H9 (cell line): ENCODE measurements around the gene OGFR. TPM values are rescaled to one million over a fixed set of nuclear protein-coding genes. Genes with fewer than 3 reads are reported as not detected.

Source experiments
- DNase-seq: peaks from one replicate; pipeline ENCODE4 v3.0.0-alpha.2; 2017
- H2AFZ ChIP-seq: one replicate; pipeline ENCODE4 v1.6.1; 2013; ENCODE audit warnings: mild to moderate bottlenecking, low read length, control low read depth, moderate library complexity
- H2AK5ac ChIP-seq: 2 replicates; pipeline ENCODE4 v1.6.1; 2013; ENCODE audit warnings: low read length, control low read depth, mixed read lengths; ENCODE audit not compliant: insufficient read length
- H2BK120ac ChIP-seq: one replicate; pipeline ENCODE4 v1.6.1; 2013; ENCODE audit warnings: low read depth, mild to moderate bottlenecking, low read length, control low read depth, inconsistent platforms; ENCODE audit not compliant: poor library complexity, severe bottlenecking
- H2BK12ac ChIP-seq: 2 replicates; pipeline ENCODE4 v1.6.1; 2013; ENCODE audit warnings: low read length, control low read depth, mixed read lengths, low read depth; ENCODE audit not compliant: insufficient read length
- H2BK15ac ChIP-seq: 2 replicates; pipeline ENCODE4 v1.6.1; 2013; ENCODE audit warnings: low read depth, low read length, control low read depth
- H2BK20ac ChIP-seq: one replicate; pipeline ENCODE4 v1.6.1; 2013; ENCODE audit warnings: low read depth, mild to moderate bottlenecking, low read length, control low read depth, inconsistent platforms; ENCODE audit not compliant: poor library complexity, severe bottlenecking
- H2BK5ac ChIP-seq: 2 replicates; pipeline ENCODE4 v1.6.1; 2013; ENCODE audit warnings: low read length, control low read depth, mixed read lengths; ENCODE audit not compliant: insufficient read length
- H3K14ac ChIP-seq: 2 replicates; pipeline ENCODE4 v1.6.1; 2013; ENCODE audit warnings: low read length, control low read depth; ENCODE audit not compliant: insufficient read depth
- H3K18ac ChIP-seq: 2 replicates; pipeline ENCODE4 v1.6.1; 2013; ENCODE audit warnings: low read depth, mild to moderate bottlenecking, mixed read lengths, low read length, control low read depth; ENCODE audit not compliant: insufficient read length
- H3K23ac ChIP-seq: 2 replicates; pipeline ENCODE4 v1.6.1; 2013; ENCODE audit warnings: low read length, control low read depth, mixed read lengths, low read depth; ENCODE audit not compliant: insufficient read length
- H3K23me2 ChIP-seq: 2 replicates; pipeline ENCODE4 v1.6.1; 2013; ENCODE audit warnings: low read depth, mild to moderate bottlenecking, mixed read lengths, low read length, control low read depth; ENCODE audit not compliant: insufficient read length, poor library complexity, severe bottlenecking
- H3K27ac ChIP-seq: 2 replicates; pipeline ENCODE4 v1.5.1; 2013; ENCODE audit warnings: low read length, control low read depth, mixed read lengths, low read depth; ENCODE audit not compliant: insufficient read length
- H3K27me3 ChIP-seq: 2 replicates; pipeline ENCODE4 v1.6.1; 2013; ENCODE audit warnings: low read length, control low read depth, inconsistent platforms; ENCODE audit not compliant: insufficient read depth
- H3K4ac ChIP-seq: 2 replicates; pipeline ENCODE4 v1.6.1; 2013; ENCODE audit warnings: low read depth, mild to moderate bottlenecking, control low read depth, inconsistent platforms, low read length, moderate library complexity
- H3K4me1 ChIP-seq: 2 replicates; pipeline ENCODE4 v1.6.1; 2013; ENCODE audit warnings: low read length, control low read depth, inconsistent platforms; ENCODE audit not compliant: insufficient read depth
- H3K4me2 ChIP-seq: 2 replicates; pipeline ENCODE4 v1.6.1; 2013; ENCODE audit warnings: low read length, control low read depth, mixed read lengths; ENCODE audit not compliant: insufficient read length, insufficient read depth
- H3K56ac ChIP-seq: 2 replicates; pipeline ENCODE4 v1.6.1; 2013; ENCODE audit warnings: low read depth, mild to moderate bottlenecking, mixed read lengths, low read length, control low read depth; ENCODE audit not compliant: insufficient read length
- H3K79me1 ChIP-seq: 2 replicates; pipeline ENCODE4 v1.6.1; 2013; ENCODE audit warnings: low read depth, mild to moderate bottlenecking, moderate library complexity, low read length, control low read depth, inconsistent platforms; ENCODE audit not compliant: insufficient read depth, poor library complexity, severe bottlenecking
- H3K79me2 ChIP-seq: 2 replicates; pipeline ENCODE4 v1.6.1; 2013; ENCODE audit warnings: low read length, control low read depth, inconsistent platforms; ENCODE audit not compliant: insufficient read depth
- H3K9ac ChIP-seq: 2 replicates; pipeline ENCODE4 v1.6.1; 2013; ENCODE audit warnings: low read length, control low read depth, mixed read lengths; ENCODE audit not compliant: insufficient read length; ENCODE audit errors: extremely low read depth
- H3K9me3 ChIP-seq: one replicate; pipeline ENCODE4 v1.6.1; 2013; ENCODE audit warnings: low read depth, low read length, inconsistent platforms; ENCODE audit not compliant: control insufficient read depth
- H3T11ph ChIP-seq: one replicate; pipeline ENCODE4 v1.6.1; 2013; ENCODE audit warnings: mild to moderate bottlenecking, low read length, control low read depth, inconsistent platforms
- H4K20me1 ChIP-seq: one replicate; pipeline ENCODE4 v1.6.1; 2013; ENCODE audit not compliant: control insufficient read depth, insufficient read length, insufficient read depth
- H4K5ac ChIP-seq: 2 replicates; pipeline ENCODE4 v1.6.1; 2013; ENCODE audit warnings: low read depth, mild to moderate bottlenecking, mixed read lengths, low read length, control low read depth; ENCODE audit not compliant: insufficient read length
- H4K8ac ChIP-seq: replicated peaks from 2 replicates; pipeline ENCODE4 v1.6.1; 2013; ENCODE audit warnings: low read length, control low read depth, mixed read lengths, low read depth; ENCODE audit not compliant: insufficient read length
- H4K91ac ChIP-seq: 2 replicates; pipeline ENCODE4 v1.6.1; 2013; ENCODE audit warnings: low read depth, mild to moderate bottlenecking, moderate library complexity, mixed read lengths, low read length, control low read depth; ENCODE audit not compliant: insufficient read length
- H3K27ac Mint-ChIP-seq, 3 experiments: 2 replicates in 2 of 3; 3 replicates in 1 of 3; pipeline ENCODE4 v1.8.0; 2020 to 2021; ENCODE audit warnings: mixed read lengths in 3 of 3, mild to moderate bottlenecking in 1 of 3, moderate library complexity in 1 of 3
- H3K27me3 Mint-ChIP-seq: 2 replicates; pipeline ENCODE4 v1.8.0; 2021; ENCODE audit warnings: low read depth, mild to moderate bottlenecking, moderate library complexity, mixed read lengths
- H3K36me3 Mint-ChIP-seq, 3 experiments: 2 replicates in 2 of 3; 3 replicates in 1 of 3; pipeline ENCODE4 v1.8.0; 2020 to 2021; ENCODE audit warnings: low read depth in 3 of 3, mixed read lengths in 3 of 3; ENCODE audit not compliant: insufficient read depth in 1 of 3
- H3K4me1 Mint-ChIP-seq, 2 experiments: 2 replicates each; pipeline ENCODE4 v1.8.0; 2020; ENCODE audit warnings: mixed read lengths in 2 of 2
- H3K4me3 Mint-ChIP-seq, 2 experiments: 2 replicates in 1 of 2; 3 replicates in 1 of 2; pipeline ENCODE4 v1.8.0; 2020 to 2021; ENCODE audit warnings: mild to moderate bottlenecking in 2 of 2, mixed read lengths in 2 of 2, moderate library complexity in 1 of 2
- H3K9me3 Mint-ChIP-seq, 2 experiments: 2 replicates in 1 of 2; 3 replicates in 1 of 2; pipeline ENCODE4 v1.8.0; 2020; ENCODE audit warnings: mild to moderate bottlenecking in 2 of 2, mixed read lengths in 2 of 2, moderate library complexity in 1 of 2
- CTCF ChIP-seq: fragments of 200-600 bp; sonication (generic); conservative IDR thresholded peaks from 3 replicates; pipeline ENCODE4 v1.8.0; 2021; ENCODE audit warnings: antibody characterized with exemption, mild to moderate bottlenecking
- WGBS: extraction: QIAGEN DNeasy Blood & Tissue Kit; methylation state at CpG from one replicate; pipeline ENCODE4 v1.1.7; 2013; ENCODE audit warnings: missing lambda C conversion rate, low lambda C conversion rate, mixed read lengths; ENCODE audit not compliant: insufficient read length; ENCODE audit errors: extremely low coverage; 5-methylcytosine and 5-hydroxymethylcytosine counted together
- total RNA-seq: library from RNA; stranded (reverse); gene quantifications from 2 replicates; pipeline ENCODE4 v1.2.1, GENCODE V29; 2021

OGFR gene
- total RNA-seq, 1 experiment from 2014 or later = 33.1 TPM

DNA sequence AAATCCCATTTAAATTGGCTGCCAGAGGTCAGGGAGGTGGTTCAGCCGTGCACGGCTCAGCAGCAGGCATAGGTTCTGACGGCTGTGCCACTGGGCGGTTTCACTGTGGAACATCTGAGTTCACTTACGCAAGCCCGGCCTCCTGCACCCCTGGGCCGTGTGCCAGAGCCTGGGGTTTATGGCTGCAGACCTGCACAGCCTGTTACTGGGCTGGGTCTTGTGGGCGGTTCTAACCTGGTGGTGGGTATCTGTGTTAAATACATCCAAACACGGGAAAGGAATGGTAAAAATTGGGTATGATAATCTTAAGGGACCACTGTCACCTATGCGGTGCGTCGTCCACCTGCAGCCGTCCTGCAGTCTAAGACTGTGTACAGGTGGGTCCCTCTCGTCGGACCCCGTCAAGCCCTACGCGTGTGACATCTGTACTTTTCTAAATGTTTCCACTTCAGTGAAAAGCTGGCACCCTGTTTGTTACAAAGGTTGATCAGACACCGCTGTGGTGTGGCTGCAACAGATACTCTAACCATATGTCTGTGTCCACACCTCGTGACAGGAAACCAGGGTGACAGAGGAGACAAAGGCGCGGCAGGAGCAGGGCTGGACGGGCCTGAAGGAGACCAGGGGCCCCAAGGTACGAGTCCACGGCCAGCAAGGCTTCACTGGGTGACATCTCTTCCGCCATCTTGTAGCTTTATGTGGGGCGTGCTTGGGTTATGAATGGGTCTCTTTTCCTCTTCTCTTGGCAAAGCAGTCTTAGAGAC lies 33.7 kb downstream of the OGFR start:
- no peaks in the 10 kb centered on the region for H3K9me3 ChIP-seq

More for the DNA sequence above, 33.7 kb downstream of the OGFR start:
- H3K4me3 Mint-ChIP-seq = no peak overlapping the region
- Histone ChIP-seq H3T11ph (no peak overlapping the region), H2BK15ac (no peak overlapping the region), H3K14ac (no peak overlapping the region), H3K56ac (no peak overlapping the region), H3K4ac (no peak overlapping the region), H2AFZ (no peak overlapping the region), H3K9ac (no peak overlapping the region), H3K27ac (no peak overlapping the region), H3K23me2 (no peaks in the 10 kb centered on the region), H3K79me2 (no peaks in the 10 kb centered on the region), H3K23ac (no peak overlapping the region), H3K79me1 (no peaks in the 10 kb centered on the region), H3K4me1 (no peaks in the 10 kb centered on the region), H2AK5ac (no peak overlapping the region), H2BK5ac (no peak overlapping the region), H4K20me1 (no peaks in the 10 kb centered on the region), H3K4me2 (no peak overlapping the region), H3K18ac (no peak overlapping the region), H2BK12ac (no peak overlapping the region), H2BK120ac (no peak overlapping the region), H4K8ac (no peak overlapping the region), H3K27me3 (no peaks in the 10 kb centered on the region), H4K91ac (no peak overlapping the region), H4K5ac (no peak overlapping the region), H2BK20ac (no peak overlapping the region)
- H3K9me3 Mint-ChIP-seq = no peaks in the 10 kb centered on the region
- H3K27me3 Mint-ChIP-seq = no peaks in the 10 kb centered on the region
- H3K4me1 Mint-ChIP-seq = peaks cover 5 to 19% of the 10 kb centered on the region in 2 experiments
- H3K36me3 Mint-ChIP-seq = peaks cover 2 to 59% (median 52%) of the 10 kb centered on the region in 3 experiments; a peak in 6 of 7 replicates
- TF ChIP-seq CTCF = no peak
- DNase-seq = no peak
- no peak overlapping the region for H3K27ac Mint-ChIP-seq
- no CpG with 5 or more reads among the region's 27 CpGs for WGBS
